Testis (tissue), 3 donors: ENCODE measurements around the gene PARM1. TPM values are rescaled to one million over a fixed set of nuclear protein-coding genes. Genes with fewer than 3 reads are reported as not detected.
"Not testable (repeated sequence)": the region's sequence is repeated elsewhere in the genome, so short reads cannot be mapped to it uniquely, and the experiment has no call there.

Experiments used
- DNase-seq: peaks from one replicate; pipeline ENCODE4 v3.0.0-alpha.2; 2019
- H3K27ac ChIP-seq, 2 donors: fragments of 200-600 bp; sonication (generic); one replicate each; pipeline ENCODE4 v1.5.1; 2019
- H3K27me3 ChIP-seq: fragments of 200-600 bp; sonication (generic); one replicate; pipeline ENCODE4 v1.5.1; 2019
- H3K36me3 ChIP-seq: fragments of 200-600 bp; sonication (generic); one replicate; pipeline ENCODE4 v1.5.1; 2017; ENCODE audit warnings: low read depth; ENCODE audit errors: missing control alignments
- H3K4me1 ChIP-seq: fragments of 200-600 bp; sonication (generic); one replicate; pipeline ENCODE4 v1.5.1; 2019
- H3K4me3 ChIP-seq, 2 donors: fragments of 200-600 bp; sonication (generic); one replicate each; pipeline ENCODE4 v1.5.1; 2017 to 2019
- H3K9me3 ChIP-seq: fragments of 200-600 bp; sonication (generic); one replicate; pipeline ENCODE4 v1.5.1; 2017
- POLR2A ChIP-seq: fragments of 450-650 bp; IDR thresholded peaks from one replicate; pipeline ENCODE4 v1.6.1; 2017; ENCODE audit warnings: antibody characterized with exemption, mild to moderate bottlenecking, moderate library complexity
- WGBS, 2 donors: methylation state at CpG; one replicate each; pipeline ENCODE4 v1.1.5; 2018; 5-methylcytosine and 5-hydroxymethylcytosine counted together
- intact Hi-C: fragments of 100-400 bp; cut with DNase I; formaldehyde crosslinking; loops from one replicate; pipeline ENCODE4 v1.15.1; 2023; ENCODE audit warnings: low total_unique reads
- polyA plus RNA-seq: library from polyadenylated mRNA; stranded (reverse); fragments of 350-450 nt; fragmentation: Illumina TruSeq; extraction: RNeasy Lipid Tissue Mini Kit (QIAGEN cat#74804); gene quantifications from one replicate; pipeline ENCODE4 v1.2.3, GENCODE V29; 2014; ENCODE audit warnings: low read depth, low replicate concordance; ENCODE audit not compliant: insufficient read depth
- total RNA-seq, 2 donors: library from RNA; depleted of rRNA; stranded (reverse); fragments of >200 nt; gene quantifications; one replicate each; pipeline ENCODE4 v1.2.3, GENCODE V29; 2016
- TF ChIP-seq, protein P1 (sequence below), 3 experiments: fragments of 450-650 bp in 2 of 3; fragments of 200-600 bp in 1 of 3; sonication (generic) in 1 of 3; IDR thresholded peaks; one replicate each; pipeline ENCODE4 v1.5.1; 2016 to 2019; ENCODE audit warnings: antibody characterized with exemption in 3 of 3, mild to moderate bottlenecking in 2 of 3, moderate library complexity in 1 of 3

The PARM1 gene
- total and polyA plus RNA-seq, 3 donors from 2014 or later: 29.0 to 40.5 (median 40.1) TPM

DNA sequence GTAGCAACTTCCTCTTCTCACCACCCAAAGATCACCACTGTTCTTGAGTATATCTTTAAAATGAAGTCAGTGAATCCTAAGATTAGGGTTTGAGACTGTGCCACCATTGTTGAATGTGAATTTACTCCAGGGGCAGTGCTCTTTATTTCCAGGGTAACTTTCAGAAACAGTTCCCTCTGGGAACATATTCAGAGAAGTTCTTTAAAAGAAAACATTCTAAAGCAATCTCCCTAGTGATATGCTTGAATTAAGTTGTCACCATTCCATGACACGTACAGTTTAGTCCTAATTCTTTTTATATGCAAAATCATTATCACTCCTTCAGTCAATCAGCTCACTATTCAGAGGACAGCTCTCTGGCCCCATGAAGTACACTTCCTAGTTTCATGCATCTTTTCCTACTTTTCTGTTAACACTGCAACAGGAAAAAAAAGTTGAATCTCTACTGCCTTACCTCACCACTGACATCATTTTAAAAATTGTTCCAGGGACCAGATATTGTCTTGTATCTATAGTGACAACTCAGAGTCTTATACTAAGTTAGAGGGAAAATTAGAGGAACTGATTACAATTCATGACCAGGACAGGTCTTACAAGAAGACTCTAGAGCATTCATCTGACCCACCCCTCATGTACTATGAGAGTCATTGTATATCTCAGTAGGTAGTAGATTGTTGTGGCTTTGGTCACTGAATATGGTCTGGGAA lies 49.8 kb downstream of the PARM1 start:
- 66 to 78% methylated on average over 1 of the region's 1 CpG for WGBS, 2 donors
- no peaks in the 10 kb centered on the region for H3K27me3 ChIP-seq
- H3K27ac ChIP-seq: no peak overlapping the region
- no peaks in the 10 kb centered on the region for H3K4me1 ChIP-seq
- no peak overlapping the region for H3K4me3 ChIP-seq
- intact Hi-C loops: no loop called here
- H3K9me3 ChIP-seq: no peaks in the 10 kb centered on the region
- DNase-seq: no peak
- H3K36me3 ChIP-seq: no peaks in the 10 kb centered on the region
- TF ChIP-seq, protein P1, sequence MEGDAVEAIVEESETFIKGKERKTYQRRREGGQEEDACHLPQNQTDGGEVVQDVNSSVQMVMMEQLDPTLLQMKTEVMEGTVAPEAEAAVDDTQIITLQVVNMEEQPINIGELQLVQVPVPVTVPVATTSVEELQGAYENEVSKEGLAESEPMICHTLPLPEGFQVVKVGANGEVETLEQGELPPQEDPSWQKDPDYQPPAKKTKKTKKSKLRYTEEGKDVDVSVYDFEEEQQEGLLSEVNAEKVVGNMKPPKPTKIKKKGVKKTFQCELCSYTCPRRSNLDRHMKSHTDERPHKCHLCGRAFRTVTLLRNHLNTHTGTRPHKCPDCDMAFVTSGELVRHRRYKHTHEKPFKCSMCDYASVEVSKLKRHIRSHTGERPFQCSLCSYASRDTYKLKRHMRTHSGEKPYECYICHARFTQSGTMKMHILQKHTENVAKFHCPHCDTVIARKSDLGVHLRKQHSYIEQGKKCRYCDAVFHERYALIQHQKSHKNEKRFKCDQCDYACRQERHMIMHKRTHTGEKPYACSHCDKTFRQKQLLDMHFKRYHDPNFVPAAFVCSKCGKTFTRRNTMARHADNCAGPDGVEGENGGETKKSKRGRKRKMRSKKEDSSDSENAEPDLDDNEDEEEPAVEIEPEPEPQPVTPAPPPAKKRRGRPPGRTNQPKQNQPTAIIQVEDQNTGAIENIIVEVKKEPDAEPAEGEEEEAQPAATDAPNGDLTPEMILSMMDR (IDR thresholded peaks at IDR 0.05): no peak
- no peak for TF ChIP-seq POLR2A

DNA sequence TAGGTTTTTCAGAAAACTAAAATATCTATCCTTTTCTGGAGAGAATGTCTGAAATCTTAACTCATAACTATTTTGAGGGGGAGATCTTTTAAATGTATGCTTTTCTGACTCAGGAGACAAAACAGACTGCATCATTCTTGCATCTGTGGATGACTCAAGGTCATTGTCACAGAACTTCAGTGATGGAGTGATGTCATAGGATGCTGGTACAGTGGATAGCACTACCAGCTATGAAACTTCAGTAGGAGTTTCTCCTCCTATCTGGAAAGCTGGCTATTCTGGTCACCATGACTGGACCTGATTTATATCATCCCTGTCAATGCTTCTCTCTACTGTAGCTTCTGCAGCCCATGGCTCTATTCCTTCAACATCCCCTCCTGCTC lies 50.3 kb downstream of the PARM1 start:
- TF ChIP-seq POLR2A: no peak
- TF ChIP-seq, protein P1 (IDR thresholded peaks at IDR 0.05): no peak
- Histone ChIP-seq H3K4me1 (no peaks in the 10 kb centered on the region), H3K36me3 (no peaks in the 10 kb centered on the region), H3K27ac (no peak overlapping the region), H3K4me3 (no peak overlapping the region), H3K27me3 (no peaks in the 10 kb centered on the region), H3K9me3 (no peaks in the 10 kb centered on the region)
- no peak for DNase-seq
- intact Hi-C loops: no loop called here

DNA sequence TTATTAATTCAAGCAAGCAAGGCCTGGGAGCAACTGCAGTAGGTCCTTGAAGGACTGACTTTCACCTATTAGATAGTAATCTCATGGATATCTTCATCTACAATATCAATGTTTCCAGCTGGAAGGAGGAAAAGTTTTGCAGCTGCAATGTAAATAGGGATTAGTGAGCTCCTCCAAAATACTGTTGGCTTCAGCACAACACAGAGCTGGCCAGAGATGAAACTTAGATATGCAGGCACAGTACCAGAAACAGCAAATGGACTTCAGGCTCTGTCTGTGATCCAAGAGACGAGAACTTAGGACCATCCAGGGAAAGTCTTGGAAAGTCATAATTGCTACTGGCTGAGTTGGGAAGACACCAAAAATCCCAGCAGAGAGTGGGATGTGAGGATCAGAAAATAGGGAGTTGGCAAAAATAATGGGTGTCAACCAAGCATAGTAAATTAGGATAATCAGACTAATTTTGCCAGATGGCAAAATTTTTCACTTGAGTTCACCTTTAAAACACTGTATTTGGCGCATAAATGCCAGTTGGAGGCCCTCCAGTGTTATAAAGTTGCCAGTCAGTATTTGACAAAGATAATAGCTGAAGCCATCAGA lies 57.5 kb downstream of the PARM1 start:
- TF ChIP-seq, protein P1 (IDR thresholded peaks at IDR 0.05): no peak
- no peak for TF ChIP-seq POLR2A
- no peak overlapping the region for H3K27ac ChIP-seq
- intact Hi-C loops: no loop called here
- no peaks in the 10 kb centered on the region for H3K36me3 ChIP-seq
- no peaks in the 10 kb centered on the region for H3K4me1 ChIP-seq
- H3K4me3 ChIP-seq: no peak overlapping the region
- WGBS, 2 donors: 65 to 72% methylated on average over 2 of the region's 2 CpGs
- H3K27me3 ChIP-seq: no peaks in the 10 kb centered on the region
- H3K9me3 ChIP-seq: no peaks in the 10 kb centered on the region
- DNase-seq: no peak

DNA sequence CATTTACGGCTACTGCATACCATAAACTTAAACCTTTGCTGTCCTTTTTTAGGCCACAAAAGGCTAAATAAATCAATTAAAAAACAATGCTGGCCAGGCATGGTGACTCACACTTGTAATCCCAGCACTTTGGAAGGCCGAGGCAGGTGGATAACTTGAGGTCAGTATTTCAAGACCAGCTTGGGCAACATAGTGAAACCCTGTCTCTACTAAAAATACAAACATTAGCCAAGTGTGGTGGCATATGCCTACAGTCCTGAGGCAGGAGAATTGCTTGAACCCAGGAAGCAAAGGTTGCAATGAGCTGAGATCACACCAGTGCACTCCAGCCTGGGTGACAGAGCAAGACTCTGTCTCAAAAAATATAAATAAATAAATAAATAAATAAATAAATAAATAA lies 61.5 kb downstream of the PARM1 start:
- H3K4me1 ChIP-seq, DNase-seq, H3K9me3 ChIP-seq, H3K36me3 ChIP-seq, H3K4me3 ChIP-seq, H3K27ac ChIP-seq, intact Hi-C loops, H3K27me3 ChIP-seq: not testable (repeated sequence)
- WGBS, 2 donors: 85 to 88% methylated on average over 2 of the region's 2 CpGs

DNA sequence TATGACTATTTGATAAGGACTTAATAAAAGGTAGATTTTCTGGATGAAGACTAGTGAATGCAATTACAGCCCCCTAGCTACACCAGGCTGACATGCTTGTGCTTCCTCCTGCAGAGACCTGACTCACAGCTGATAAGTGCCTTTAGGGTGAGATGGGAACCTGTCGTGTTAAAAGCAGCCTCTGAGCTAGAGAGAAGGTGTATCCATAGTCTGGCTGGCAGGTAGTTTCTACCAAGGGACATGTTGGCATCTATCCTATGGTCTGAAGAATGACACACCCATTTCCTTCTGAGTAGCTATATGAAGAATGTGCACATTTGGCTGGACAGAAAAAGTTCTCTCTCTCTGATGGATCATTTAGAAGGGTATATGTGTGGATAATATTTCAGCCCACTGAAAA lies 64.1 kb downstream of the PARM1 start:
- intact Hi-C loops: no loop called here
- no peak for TF ChIP-seq POLR2A
- TF ChIP-seq, protein P1 (IDR thresholded peaks at IDR 0.05): no peak
- no peaks in the 10 kb centered on the region for H3K36me3 ChIP-seq
- WGBS, 2 donors: 59 to 60% methylated on average over 1 of the region's 1 CpG
- H3K4me1 ChIP-seq: no peaks in the 10 kb centered on the region
- no peak overlapping the region for H3K27ac ChIP-seq
- H3K4me3 ChIP-seq: no peak overlapping the region
- H3K27me3 ChIP-seq: no peaks in the 10 kb centered on the region
- no peaks in the 10 kb centered on the region for H3K9me3 ChIP-seq
- DNase-seq: no peak
